Transverse colon (tissue), 4 donors: Measurements from ENCODE around the gene NLGN3. TPM values are rescaled to one million over a fixed set of nuclear protein-coding genes. Genes with fewer than 3 reads are reported as not detected.
A peak's percentile ranks its signal among the peaks of the same experiment; 100 is the strongest.

Source experiments
- DNase-seq: peaks from one replicate; pipeline ENCODE4 v3.0.0-alpha.2; 2019
- H3K27ac ChIP-seq, 4 donors: fragments of 200-600 bp; sonication (generic); 2 replicates each; pipeline ENCODE4 v1.5.1; 2016 to 2018; ENCODE audit warnings: inconsistent platforms in 4 of 4
- H3K27me3 ChIP-seq: fragments of 200-600 bp; sonication (generic); 2 replicates; pipeline ENCODE4 v1.5.1; 2017; ENCODE audit warnings: inconsistent platforms
- H3K36me3 ChIP-seq, 4 donors: fragments of 200-600 bp; sonication (generic); 2 replicates each; pipeline ENCODE4 v1.5.1; 2017 to 2019; ENCODE audit warnings: inconsistent platforms in 4 of 4
- H3K4me1 ChIP-seq, 4 donors: fragments of 200-600 bp; sonication (generic); 2 replicates each; pipeline ENCODE4 v1.5.1; 2017 to 2020; ENCODE audit warnings: inconsistent platforms in 4 of 4
- H3K4me3 ChIP-seq, 4 donors: fragments of 200-600 bp; sonication (generic); 1 replicate in 1 of 4; 2 replicates in 3 of 4; pipeline versions ENCODE4 v1.5.1 to v1.6.1; 2017 to 2019; ENCODE audit warnings: inconsistent platforms in 4 of 4
- H3K9me3 ChIP-seq, 2 donors: fragments of 200-600 bp; sonication (generic); 2 replicates each; pipeline ENCODE4 v1.5.1; 2017 to 2019; ENCODE audit warnings: inconsistent platforms in 2 of 2
- CTCF ChIP-seq, 5 experiments: fragments of 200-600 bp in 3 of 5; fragments of 450-650 bp in 2 of 5; sonication (generic) in 3 of 5; IDR thresholded peaks; 1 replicate in 2 of 5; 2 replicates in 3 of 5; pipeline ENCODE4 v1.5.1; 2016 to 2017; ENCODE audit warnings: antibody characterized with exemption in 5 of 5, inconsistent platforms in 3 of 5, mild to moderate bottlenecking in 2 of 5, moderate library complexity in 1 of 5
- EP300 ChIP-seq: sonication (generic); formaldehyde crosslinking; IDR thresholded peaks from one replicate; pipeline ENCODE4 v1.6.1; 2017; ENCODE audit warnings: antibody characterized with exemption, low read depth
- POLR2A ChIP-seq: fragments of 450-650 bp; IDR thresholded peaks from one replicate; pipeline ENCODE4 v1.6.1; 2016; ENCODE audit warnings: antibody characterized with exemption, mild to moderate bottlenecking, moderate library complexity
- POLR2AphosphoS5 ChIP-seq, 3 donors: sonication (generic); formaldehyde crosslinking; IDR thresholded peaks; one replicate each; pipeline ENCODE4 v1.6.1; 2016; ENCODE audit warnings: antibody characterized with exemption in 3 of 3
- WGBS, 2 donors: methylation state at CpG; one replicate each; pipeline ENCODE4 v1.1.5; 2018; ENCODE audit warnings: low coverage in 1 of 2; 5-methylcytosine and 5-hydroxymethylcytosine counted together
- in situ Hi-C, 4 donors: fragments of 200-750 bp; cut with MboI; loops; one replicate each; pipeline versions ENCODE4 v1.15.0 to v1.15.1; 2017; ENCODE audit warnings: low sequenced_read_pairs in 3 of 4, low pct_ligation_motif_present in 1 of 4, low pct_unique_long_range_greater_than_20kb in 1 of 4
- intact Hi-C: fragments of 100-400 bp; cut with DNase I; formaldehyde crosslinking; loops from one replicate; pipeline ENCODE4 v1.15.1; 2023; ENCODE audit warnings: low total_unique reads
- total RNA-seq, 4 donors: library from RNA; depleted of rRNA; stranded (reverse); fragments of >200 nt; gene quantifications; one replicate each; pipeline ENCODE4 v1.1.0, GENCODE V29; 2016

Gene NLGN3
- total RNA-seq, 4 donors from 2014 or later: 0.40 to 1.1 (median 0.64) TPM; not detected in 1

GRCh38 chrX:71111921-71112431, 32.7 kb upstream of the NLGN3 start:
- Histone ChIP-seq H3K4me3 (peak overlapping the region in 1 of 4 donors; percentile 48), H3K27me3 (no peaks in the 10 kb centered on the region), H3K27ac (peak overlapping the region; percentile 44 to 84 (median 68)), H3K9me3 (no peaks in the 10 kb centered on the region), H3K36me3 (no peaks in the 10 kb centered on the region), H3K4me1 (peaks cover 0 to 4% (median 0%) of the 10 kb centered on the region in 4 donors)
- DNase-seq: no peak
- intact Hi-C loops: no loop called here
- in situ Hi-C loops: no loop called here
- no peak for TF ChIP-seq CTCF (IDR thresholded peaks at IDR 0.05)
- WGBS, 2 donors: 54% methylated on average over 5 of the region's 5 CpGs; no CpG with 5 or more reads in 1 of the 2 donors

- no peak for DNase-seq
- 82% methylated on average over 10 of the region's 10 CpGs; no CpG with 5 or more reads in 1 of the 2 donors for WGBS, 2 donors
- Histone ChIP-seq H3K27ac (peak overlapping the region in 2 of 4 donors; percentile 82 to 89), H3K27me3 (no peaks in the 10 kb centered on the region), H3K4me3 (no peak overlapping the region), H3K4me1 (peaks cover 0 to 18% (median 5%) of the 10 kb centered on the region in 4 donors), H3K9me3 (no peaks in the 10 kb centered on the region), H3K36me3 (peaks cover 0 to 4% (median 0%) of the 10 kb centered on the region in 4 donors)
- in situ Hi-C loops (no loop called here), intact Hi-C loops (no loop called here)
- TF ChIP-seq POLR2AphosphoS5 (IDR thresholded peaks at IDR 0.05) (no peak), POLR2A (no peak), EP300 (no peak), CTCF (IDR thresholded peaks at IDR 0.05) (no peak)
Measured at GRCh38 chrX:71117358-71117757, 27.3 kb upstream of the NLGN3 start.

- intact Hi-C loops: no loop called here
- TF ChIP-seq POLR2AphosphoS5 (IDR thresholded peaks at IDR 0.05) (peak in 2 of 3 donors; percentile 26 to 34), POLR2A (peak; percentile 59), EP300 (no peak)
- H3K36me3 ChIP-seq: peaks cover 0 to 4% (median 0%) of the 10 kb centered on the region in 4 donors
- no peaks in the 10 kb centered on the region for H3K9me3 ChIP-seq
- WGBS, 2 donors: 10 to 49% methylated on average over 3 to 50 of the region's 56 CpGs
- H3K27ac ChIP-seq: peak within 1 kb of the TSS; percentile 82 to 90 (median 88)
- peaks cover 0 to 16% (median 5%) of the 10 kb centered on the region in 4 donors for H3K4me1 ChIP-seq
- in situ Hi-C loops: no loop called here
- peak within 1 kb of the TSS; percentile 54 to 84 (median 71) for H3K4me3 ChIP-seq
- DNase-seq: peak; percentile 85
- H3K27me3 ChIP-seq: no peaks in the 10 kb centered on the region
Measured at GRCh38 chrX:71118032-71118984, 26.3 kb upstream of the NLGN3 start, which contains the start of gene MED12. TSS of gene MED12 (plus strand) at chrX:71118596. CDS start at chrX:71118755, 159 bp downstream.

- in situ Hi-C loops (no loop called here), intact Hi-C loops (no loop called here)
- TF ChIP-seq EP300 (no peak), CTCF (IDR thresholded peaks at IDR 0.05) (no peak)
- no peaks in the 10 kb centered on the region for H3K9me3 ChIP-seq
- peaks cover 0 to 16% (median 5%) of the 10 kb centered on the region in 4 donors for H3K4me1 ChIP-seq
- 41% methylated on average over 17 of the region's 17 CpGs; no CpG with 5 or more reads in 1 of the 2 donors for WGBS, 2 donors
- H3K36me3 ChIP-seq: peaks cover 0 to 4% (median 0%) of the 10 kb centered on the region in 4 donors
- peak overlapping the region; percentile 54 to 84 (median 71) for H3K4me3 ChIP-seq
- DNase-seq: no peak
- H3K27ac ChIP-seq: peak overlapping the region; percentile 82 to 90 (median 88)
- no peaks in the 10 kb centered on the region for H3K27me3 ChIP-seq
Measured at GRCh38 chrX:71118985-71119535, 25.6 kb upstream of the NLGN3 start.
